HepG2 (cell line): ENCODE measurements around the gene FKTN. TPM values are rescaled to one million over a fixed set of nuclear protein-coding genes. Genes with fewer than 3 reads are reported as not detected.
A peak's percentile ranks its signal among the peaks of the same experiment; 100 is the strongest.

ENCODE experiments used
- ATF1 ChIP-seq: IDR thresholded peaks from 2 replicates; pipeline ENCODE4 v1.6.1; 2016; ENCODE audit warnings: mild to moderate bottlenecking, control low read depth
- HMGA1 ChIP-seq: sonication (generic); formaldehyde crosslinking; conservative IDR thresholded peaks from 2 replicates; pipeline ENCODE4 v1.4.0; 2020; ENCODE audit warnings: missing genetic modification reagents
- HMGXB3 ChIP-seq: sonication (generic); formaldehyde crosslinking; IDR thresholded peaks from 2 replicates; pipeline ENCODE4 v1.4.0; 2020; ENCODE audit warnings: missing genetic modification reagents, borderline replicate concordance
- REXO4 ChIP-seq: sonication (generic); formaldehyde crosslinking; IDR thresholded peaks from 2 replicates; pipeline ENCODE4 v1.8.0; 2022; ENCODE audit warnings: missing genetic modification reagents, mild to moderate bottlenecking, borderline replicate concordance
- SNAPC2 ChIP-seq: sonication (generic); formaldehyde crosslinking; IDR thresholded peaks from 2 replicates; pipeline ENCODE4 v1.8.1; 2022; ENCODE audit warnings: mild to moderate bottlenecking, missing genetic modification reagents
- ZGPAT ChIP-seq: IDR thresholded peaks from 2 replicates; pipeline ENCODE4 v1.6.1; 2016; ENCODE audit warnings: mild to moderate bottlenecking
- ZNF546 ChIP-seq: sonication (generic); formaldehyde crosslinking; conservative IDR thresholded peaks from 2 replicates; pipeline ENCODE4 v1.8.1; 2023; ENCODE audit warnings: mild to moderate bottlenecking, missing genetic modification reagents
- ZNF574 ChIP-seq: sonication (generic); formaldehyde crosslinking; IDR thresholded peaks from 2 replicates; pipeline ENCODE4 v1.4.0; 2020; ENCODE audit warnings: missing genetic modification reagents
- ZNF577 ChIP-seq: sonication (generic); formaldehyde crosslinking; IDR thresholded peaks from 2 replicates; pipeline ENCODE4 v1.4.0; 2020; ENCODE audit warnings: mild to moderate bottlenecking, low read depth, missing genetic modification reagents, borderline replicate concordance
- ZNF691 ChIP-seq: sonication (generic); formaldehyde crosslinking; IDR thresholded peaks from 2 replicates; pipeline ENCODE4 v1.4.0; 2020; ENCODE audit warnings: missing genetic modification reagents, low read depth, mild to moderate bottlenecking, borderline replicate concordance
- polyA plus RNA-seq, 8 experiments: library from polyadenylated mRNA; depleted of rRNA in 3 of 8; stranded (reverse) in 7 of 8; unstranded in 1 of 8; fragments of >200 nt; fragmentation: Illumina TruSeq in 4 of 8; extraction: Trizol in 4 of 8; gene quantifications; 2 replicates each; pipeline versions ENCODE4 v1.2.1 to v1.2.3, GENCODE V29; 2011 to 2016; ENCODE audit warnings: low read depth in 4 of 8, missing spikeins in 1 of 8, mixed read lengths in 1 of 8; ENCODE audit not compliant: insufficient read depth in 1 of 8
- total RNA-seq, 5 experiments: library from RNA; depleted of rRNA; stranded (reverse); fragments of >200 nt; fragmentation: Illumina TruSeq; extraction: Trizol; gene quantifications; 2 replicates each; pipeline ENCODE4 v1.2.3, GENCODE V29; 2016; ENCODE audit warnings: low read depth in 1 of 5
- TF ChIP-seq, protein P1 (sequence below): sonication (generic); formaldehyde crosslinking; IDR thresholded peaks from 2 replicates; pipeline ENCODE4 v1.5.0; 2020; ENCODE audit warnings: mild to moderate bottlenecking, missing genetic modification reagents, borderline replicate concordance
- TF ChIP-seq, protein P2 (sequence below): sonication (generic); formaldehyde crosslinking; IDR thresholded peaks from 2 replicates; pipeline ENCODE4 v1.5.0; 2020; ENCODE audit warnings: missing genetic modification reagents, mild to moderate bottlenecking, borderline replicate concordance

The FKTN gene
- total and polyA plus RNA-seq, 2 of the 13 experiments (the other 11 are each of a cell fraction or from before 2014, with no cell fraction given), result 7.9 to 13.5 TPM

DNA sequence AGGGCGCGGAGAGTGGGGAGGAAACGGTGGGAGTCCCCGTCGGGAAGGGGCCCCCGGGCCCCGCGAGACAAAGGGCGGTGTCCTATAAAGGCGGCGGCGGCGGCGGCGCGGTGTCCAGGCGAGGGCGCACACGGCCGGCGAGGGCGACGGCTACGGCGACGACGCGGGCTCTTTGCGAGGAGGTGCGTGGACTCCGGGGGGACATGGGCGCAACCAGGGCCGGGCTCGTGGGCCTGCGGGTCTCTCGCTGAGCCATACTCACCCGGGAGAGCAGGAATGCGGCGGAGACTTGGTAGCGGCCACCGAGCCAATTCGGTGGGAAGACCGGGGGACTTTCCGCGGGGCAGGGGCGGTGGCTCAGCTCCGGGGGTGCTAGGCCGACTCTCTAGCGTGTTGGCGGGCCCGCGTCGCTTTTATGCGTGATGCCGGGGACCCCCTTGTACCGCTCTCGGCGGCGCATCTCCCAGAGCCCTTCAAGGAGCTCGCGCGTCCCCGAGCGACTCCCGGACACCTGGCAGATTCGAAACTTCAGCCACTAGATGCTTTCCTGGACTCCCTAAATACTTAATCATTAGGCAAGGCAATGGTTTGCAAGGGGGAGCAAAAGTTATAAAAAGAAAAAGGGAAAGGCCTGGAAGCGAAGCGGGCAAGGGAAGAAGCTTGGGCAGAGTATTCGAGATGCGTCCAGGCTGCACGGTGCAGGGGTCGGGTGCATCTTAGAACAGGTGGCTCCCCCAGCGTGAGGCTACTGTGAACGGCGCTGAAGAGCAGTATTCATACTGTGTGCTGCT, 98.4 kb downstream of the FKTN start (continued):
- TF ChIP-seq, protein P1, sequence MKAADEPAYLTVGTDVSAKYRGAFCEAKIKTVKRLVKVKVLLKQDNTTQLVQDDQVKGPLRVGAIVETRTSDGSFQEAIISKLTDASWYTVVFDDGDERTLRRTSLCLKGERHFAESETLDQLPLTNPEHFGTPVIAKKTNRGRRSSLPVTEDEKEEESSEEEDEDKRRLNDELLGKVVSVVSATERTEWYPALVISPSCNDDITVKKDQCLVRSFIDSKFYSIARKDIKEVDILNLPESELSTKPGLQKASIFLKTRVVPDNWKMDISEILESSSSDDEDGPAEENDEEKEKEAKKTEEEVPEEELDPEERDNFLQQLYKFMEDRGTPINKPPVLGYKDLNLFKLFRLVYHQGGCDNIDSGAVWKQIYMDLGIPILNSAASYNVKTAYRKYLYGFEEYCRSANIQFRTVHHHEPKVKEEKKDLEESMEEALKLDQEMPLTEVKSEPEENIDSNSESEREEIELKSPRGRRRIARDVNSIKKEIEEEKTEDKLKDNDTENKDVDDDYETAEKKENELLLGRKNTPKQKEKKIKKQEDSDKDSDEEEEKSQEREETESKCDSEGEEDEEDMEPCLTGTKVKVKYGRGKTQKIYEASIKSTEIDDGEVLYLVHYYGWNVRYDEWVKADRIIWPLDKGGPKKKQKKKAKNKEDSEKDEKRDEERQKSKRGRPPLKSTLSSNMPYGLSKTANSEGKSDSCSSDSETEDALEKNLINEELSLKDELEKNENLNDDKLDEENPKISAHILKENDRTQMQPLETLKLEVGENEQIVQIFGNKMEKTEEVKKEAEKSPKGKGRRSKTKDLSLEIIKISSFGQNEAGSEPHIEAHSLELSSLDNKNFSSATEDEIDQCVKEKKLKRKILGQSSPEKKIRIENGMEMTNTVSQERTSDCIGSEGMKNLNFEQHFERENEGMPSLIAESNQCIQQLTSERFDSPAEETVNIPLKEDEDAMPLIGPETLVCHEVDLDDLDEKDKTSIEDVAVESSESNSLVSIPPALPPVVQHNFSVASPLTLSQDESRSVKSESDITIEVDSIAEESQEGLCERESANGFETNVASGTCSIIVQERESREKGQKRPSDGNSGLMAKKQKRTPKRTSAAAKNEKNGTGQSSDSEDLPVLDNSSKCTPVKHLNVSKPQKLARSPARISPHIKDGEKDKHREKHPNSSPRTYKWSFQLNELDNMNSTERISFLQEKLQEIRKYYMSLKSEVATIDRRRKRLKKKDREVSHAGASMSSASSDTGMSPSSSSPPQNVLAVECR (CRISPR knock-in tag), result peak; percentile 37; the same call in 1 of the 2 replicates
- TF ChIP-seq ZGPAT, result peak; percentile 59; the same call in 1 of the 2 replicates
- no peak for TF ChIP-seq SNAPC2
- TF ChIP-seq ZNF691 (CRISPR knock-in tag), result peak; percentile 49; the same call in 1 of the 2 replicates
- peak; percentile 53 for TF ChIP-seq ZNF574 (CRISPR knock-in tag)
- no peak for TF ChIP-seq HMGXB3 (CRISPR knock-in tag)
- TF ChIP-seq, protein P2, sequence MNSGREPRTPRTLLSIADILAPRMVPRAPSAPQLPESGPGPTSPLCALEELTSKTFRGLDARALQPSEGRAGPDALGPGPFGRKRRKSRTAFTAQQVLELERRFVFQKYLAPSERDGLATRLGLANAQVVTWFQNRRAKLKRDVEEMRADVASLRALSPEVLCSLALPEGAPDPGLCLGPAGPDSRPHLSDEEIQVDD, result 0 out of 2 replicates have a peak, but pooled peaks have one; percentile 50
- no peak for TF ChIP-seq HMGA1 (CRISPR knock-in tag)
- TF ChIP-seq ATF1 (CRISPR knock-in tag), result no peak
- TF ChIP-seq ZNF577 (CRISPR knock-in tag), result no peak
- no peak for TF ChIP-seq ZNF546
- no peak for TF ChIP-seq REXO4
